ENCODE results near the gene CYP20A1.

DNA sequence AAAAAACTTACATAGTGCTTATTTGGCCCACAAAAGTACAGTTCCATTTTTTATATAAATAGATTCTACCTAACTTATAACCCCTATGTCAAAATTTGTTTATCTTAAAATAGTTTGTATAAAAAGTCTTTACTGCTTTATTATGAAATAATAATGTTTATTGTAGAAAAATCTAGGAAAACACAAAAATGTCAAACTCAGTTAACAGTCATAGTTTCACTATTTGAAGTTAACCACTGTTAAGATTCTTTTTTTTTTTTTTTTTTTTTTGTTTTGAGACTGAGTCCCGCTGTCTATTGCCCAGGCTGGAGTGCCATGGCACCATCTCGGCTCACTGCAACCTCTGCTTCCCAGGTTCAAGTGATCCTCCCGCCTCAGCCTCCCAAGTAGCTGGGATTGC, 62.8 kb downstream of the CYP20A1 start:
- no peak for TF ChIP-seq HNRNPH1 (optimal IDR thresholded peaks at IDR 0.05; ENCODE audit: low read depth, low read length)
- TF ChIP-seq PHF8 (IDR thresholded peaks at IDR 0.05; ENCODE audit: borderline replicate concordance, low read length), result no peak
- TF ChIP-seq JUN (IDR thresholded peaks at IDR 0.05; ENCODE audit: borderline replicate concordance, low read depth, low read length), result no peak
- no peak for TF ChIP-seq JUN (CRISPR knock-in tag; IDR thresholded peaks at IDR 0.05; ENCODE audit: borderline replicate concordance)
- TF ChIP-seq ZNF644 (tag; IDR thresholded peaks at IDR 0.05; ENCODE audit: low read depth), result no peak
- TF ChIP-seq ERF (CRISPR knock-in tag; IDR thresholded peaks at IDR 0.05), result no peak
- TF ChIP-seq HDAC6 (IDR thresholded peaks at IDR 0.05; ENCODE audit: low read depth, low read length), result no peak
- TF ChIP-seq RCOR1 (IDR thresholded peaks at IDR 0.05; ENCODE audit: borderline replicate concordance in 1 of 2, low read depth in 2 of 2, low read length in 2 of 2), result no peak

All from K562 (cell line).